ENCODE results near the gene CTTNBP2. TPM values are rescaled to one million over a fixed set of nuclear protein-coding genes. Genes with fewer than 3 reads are reported as not detected.

CTTNBP2 gene
- total and polyA plus RNA-seq, 2 donors (not counting 1 experiment from before 2014, with no cell fraction given), result 0.04 to 0.27 TPM

GRCh38 chr7:117769085-117769484 lies 104.2 kb downstream of the CTTNBP2 start:
- ChIA-PET CTCF (no interaction called here), POLR2A (no interaction called here)
- peaks cover 28% of the 10 kb centered on the region for H3K27me3 Mint-ChIP-seq
- ATAC-seq (ENCODE audit: low read depth) (no peak), DNase-seq (no peak)
- H3K4me1 Mint-ChIP-seq, result peaks cover 9% of the 10 kb centered on the region
- intact Hi-C loops (cut with micrococcal nuclease), result no loop called here
- H3K36me3 ChIP-seq (replicated peaks in 1 of 2; ENCODE audit: control extremely low read depth in 1 of 2, control insufficient read depth in 1 of 2, extremely low read depth in 1 of 2, insufficient read depth in 2 of 2, low read length in 1 of 2), result no peaks in the 10 kb centered on the region
- H3K79me2 ChIP-seq (ENCODE audit: control insufficient read depth, insufficient read depth, low read length), result no peaks in the 10 kb centered on the region
- H3K9me3 ChIP-seq (ENCODE audit: control extremely low read depth in 1 of 3, control insufficient read depth in 2 of 3, insufficient read depth in 1 of 3, low read length in 2 of 3), result no peaks in the 10 kb centered on the region
- TF ChIP-seq CTCF (IDR thresholded peaks at IDR 0.05), result no peak
- TF ChIP-seq EZH2 (IDR thresholded peaks at IDR 0.05; ENCODE audit: borderline replicate concordance, insufficient read depth, low read depth, low read length, poor library complexity, severe bottlenecking), result no peak
- no peaks in the 10 kb centered on the region for H4K20me1 ChIP-seq (ENCODE audit: control insufficient read depth, insufficient read depth, low read length, poor library complexity, severe bottlenecking)
- H3K9me3 Mint-ChIP-seq (ENCODE audit: insufficient read depth), result no peaks in the 10 kb centered on the region
- peaks cover 0 to 4% (median 0%) of the 10 kb centered on the region in 4 experiments for H3K27me3 ChIP-seq (replicated peaks in 1 of 4; ENCODE audit: control extremely low read depth in 1 of 4, control insufficient read depth in 3 of 4, insufficient read depth in 4 of 4, low read length in 3 of 4)
- H3K4me1 ChIP-seq (ENCODE audit: control insufficient read depth in 2 of 2, insufficient read depth in 2 of 2, low read length in 2 of 2), result no peaks in the 10 kb centered on the region
- H2AFZ ChIP-seq (ENCODE audit: insufficient read depth, low read depth, low read length, poor library complexity, severe bottlenecking), result no peak overlapping the region
- no peak overlapping the region for H3K9ac ChIP-seq (ENCODE audit: low read length)
- no peak overlapping the region for H3K27ac ChIP-seq (ENCODE audit: low read length in 2 of 2)
- 60% methylated on average over 1 of the region's 1 CpG for WGBS (ENCODE audit: insufficient coverage)
- no peak overlapping the region for H3K4me3 ChIP-seq (ENCODE audit: control extremely low read depth in 1 of 5, extremely low read depth in 1 of 5, insufficient read depth in 1 of 5, low read depth in 2 of 5, low read length in 4 of 5)
- no peak overlapping the region for H3K4me3 Mint-ChIP-seq
- no peak overlapping the region for H3K27ac Mint-ChIP-seq
- H3K4me2 ChIP-seq (replicated peaks; ENCODE audit: low read depth, low read length, poor library complexity, severe bottlenecking), result no peak overlapping the region

GRCh38 chr7:117767951-117768350 lies 105.3 kb downstream of the CTTNBP2 start:
- TF ChIP-seq EZH2 (IDR thresholded peaks at IDR 0.05; ENCODE audit: borderline replicate concordance, insufficient read depth, low read depth, low read length, poor library complexity, severe bottlenecking) (no peak), CTCF (IDR thresholded peaks at IDR 0.05) (no peak)
- H3K4me3 Mint-ChIP-seq, result no peak overlapping the region
- H3K27ac Mint-ChIP-seq, result no peak overlapping the region
- peaks cover 23% of the 10 kb centered on the region for H3K27me3 Mint-ChIP-seq
- no peaks in the 10 kb centered on the region for H3K36me3 ChIP-seq (replicated peaks in 1 of 2; ENCODE audit: control extremely low read depth in 1 of 2, control insufficient read depth in 1 of 2, extremely low read depth in 1 of 2, insufficient read depth in 2 of 2, low read length in 1 of 2)
- no peak overlapping the region for H2AFZ ChIP-seq (ENCODE audit: insufficient read depth, low read depth, low read length, poor library complexity, severe bottlenecking)
- H3K9me3 Mint-ChIP-seq (ENCODE audit: insufficient read depth), result no peaks in the 10 kb centered on the region
- H3K4me1 Mint-ChIP-seq, result no peaks in the 10 kb centered on the region
- ATAC-seq (ENCODE audit: low read depth) (no peak), DNase-seq (no peak)
- no peaks in the 10 kb centered on the region for H3K4me1 ChIP-seq (ENCODE audit: control insufficient read depth in 2 of 2, insufficient read depth in 2 of 2, low read length in 2 of 2)
- ChIA-PET POLR2A (interaction anchor here (0.6 kb wide), 1 partner anchor 1173 kb away, joined by 4 read pairs; no protein-coding TSS in a partner anchor), CTCF (no interaction called here)
- H3K9ac ChIP-seq (ENCODE audit: low read length), result no peak overlapping the region
- intact Hi-C loops (cut with micrococcal nuclease), result no loop called here
- H3K79me2 ChIP-seq (ENCODE audit: control insufficient read depth, insufficient read depth, low read length), result no peaks in the 10 kb centered on the region
- H4K20me1 ChIP-seq (ENCODE audit: control insufficient read depth, insufficient read depth, low read length, poor library complexity, severe bottlenecking), result no peaks in the 10 kb centered on the region
- H3K27me3 ChIP-seq (replicated peaks in 1 of 4; ENCODE audit: control extremely low read depth in 1 of 4, control insufficient read depth in 3 of 4, insufficient read depth in 4 of 4, low read length in 3 of 4), result peaks cover 0 to 4% (median 0%) of the 10 kb centered on the region in 4 experiments
- H3K9me3 ChIP-seq (ENCODE audit: control extremely low read depth in 1 of 3, control insufficient read depth in 2 of 3, insufficient read depth in 1 of 3, low read length in 2 of 3), result no peaks in the 10 kb centered on the region
- no peak overlapping the region for H3K4me3 ChIP-seq (ENCODE audit: control extremely low read depth in 1 of 5, extremely low read depth in 1 of 5, insufficient read depth in 1 of 5, low read depth in 2 of 5, low read length in 4 of 5)
- H3K4me2 ChIP-seq (replicated peaks; ENCODE audit: low read depth, low read length, poor library complexity, severe bottlenecking), result no peak overlapping the region
- no peak overlapping the region for H3K27ac ChIP-seq (ENCODE audit: low read length in 2 of 2)
